ENCODE measurements around the gene GABRR1. TPM values are rescaled to one million over a fixed set of nuclear protein-coding genes. Genes with fewer than 3 reads are reported as not detected.

GABRR1 gene
- total RNA-seq, 2 experiments from 2014 or later, result not detected

DNA sequence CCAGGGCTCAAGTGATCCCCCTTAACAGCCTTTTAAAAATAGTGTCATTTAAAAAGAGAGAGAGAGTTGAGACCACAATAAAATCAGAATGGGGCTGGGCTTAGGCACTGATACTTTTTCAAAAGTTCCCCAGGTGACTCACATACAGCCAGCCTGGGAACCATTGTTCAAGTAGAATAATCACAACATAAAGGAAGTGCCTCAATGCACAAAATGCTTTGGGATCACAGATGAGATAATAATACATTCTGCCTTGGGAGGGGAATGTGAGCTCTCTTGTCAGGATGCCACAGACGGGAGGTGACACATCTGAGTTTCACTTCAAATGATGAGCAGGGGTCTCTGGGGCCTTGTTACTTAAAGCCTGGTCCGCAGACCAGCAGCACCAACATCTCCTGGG, 34.0 kb upstream of the GABRR1 start:
- POLR2A ChIA-PET, result interaction anchor here (0.7 kb wide), 1 partner anchor 10 kb away, joined by 3 read pairs; no protein-coding TSS in a partner anchor
- intact Hi-C loops (cut with micrococcal nuclease; ENCODE audit: unreplicated experiment), result no loop called here

GRCh38 chr6:89250239-89250638, 33.1 kb upstream of the GABRR1 start:
- no peak for DNase-seq (ENCODE audit: low spot score)
- no peaks in the 10 kb centered on the region for H4K20me1 ChIP-seq (ENCODE audit: insufficient read depth, low read length)
- no TSS peak for BruUV-seq (replicated peaks)
- no peaks in the 10 kb centered on the region for H3K79me2 ChIP-seq (ENCODE audit: insufficient read depth, low read depth, low read length)
- ChIA-PET CTCF (ENCODE audit: unreplicated experiment) (interaction anchor here (0.6 kb wide), 1 partner anchor 182 kb away, joined by 3 read pairs; no protein-coding TSS in a partner anchor), POLR2A (interaction anchor here (0.6 to 1.2 kb wide), 3 partner anchors 9 to 139 kb away, joined by 3 to 4 read pairs (median 3); no protein-coding TSS in a partner anchor)
- no peaks in the 10 kb centered on the region for H3K4me1 ChIP-seq (ENCODE audit: insufficient read depth, low read length, poor library complexity, severe bottlenecking)
- no peak overlapping the region for H3K27ac ChIP-seq (ENCODE audit: low read depth, low read length, poor library complexity, severe bottlenecking)
- H2AFZ ChIP-seq (ENCODE audit: low read length), result no peak overlapping the region
- TF ChIP-seq EZH2phosphoT487 (IDR thresholded peaks at IDR 0.05; ENCODE audit: borderline replicate concordance, low read depth, low read length), result no peak
- TF ChIP-seq, protein P1, sequence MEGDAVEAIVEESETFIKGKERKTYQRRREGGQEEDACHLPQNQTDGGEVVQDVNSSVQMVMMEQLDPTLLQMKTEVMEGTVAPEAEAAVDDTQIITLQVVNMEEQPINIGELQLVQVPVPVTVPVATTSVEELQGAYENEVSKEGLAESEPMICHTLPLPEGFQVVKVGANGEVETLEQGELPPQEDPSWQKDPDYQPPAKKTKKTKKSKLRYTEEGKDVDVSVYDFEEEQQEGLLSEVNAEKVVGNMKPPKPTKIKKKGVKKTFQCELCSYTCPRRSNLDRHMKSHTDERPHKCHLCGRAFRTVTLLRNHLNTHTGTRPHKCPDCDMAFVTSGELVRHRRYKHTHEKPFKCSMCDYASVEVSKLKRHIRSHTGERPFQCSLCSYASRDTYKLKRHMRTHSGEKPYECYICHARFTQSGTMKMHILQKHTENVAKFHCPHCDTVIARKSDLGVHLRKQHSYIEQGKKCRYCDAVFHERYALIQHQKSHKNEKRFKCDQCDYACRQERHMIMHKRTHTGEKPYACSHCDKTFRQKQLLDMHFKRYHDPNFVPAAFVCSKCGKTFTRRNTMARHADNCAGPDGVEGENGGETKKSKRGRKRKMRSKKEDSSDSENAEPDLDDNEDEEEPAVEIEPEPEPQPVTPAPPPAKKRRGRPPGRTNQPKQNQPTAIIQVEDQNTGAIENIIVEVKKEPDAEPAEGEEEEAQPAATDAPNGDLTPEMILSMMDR (conservative IDR thresholded peaks at IDR 0.05; ENCODE audit: low read length), result no peak
- no peaks in the 10 kb centered on the region for H3K9me2 ChIP-seq (ENCODE audit: insufficient read depth, low read length)
- H3K4me2 ChIP-seq (ENCODE audit: low read length), result no peak overlapping the region
- intact Hi-C loops (cut with micrococcal nuclease; ENCODE audit: unreplicated experiment), result no loop called here
- H3K36me3 ChIP-seq (ENCODE audit: insufficient read depth, low read length), result no peaks in the 10 kb centered on the region
- no peak overlapping the region for H3K4me3 ChIP-seq (ENCODE audit: low read depth, low read length, poor library complexity, severe bottlenecking)
- H3K9me3 ChIP-seq (ENCODE audit: low read length), result 0 out of 2 replicates have a peak, but pooled peaks cover 4% of the 10 kb centered on the region

More for the DNA sequence above, 34.0 kb upstream of the GABRR1 start:
- Histone ChIP-seq H3K4me3 (ENCODE audit: low read depth, low read length, poor library complexity, severe bottlenecking) (no peak overlapping the region), H3K4me1 (ENCODE audit: insufficient read depth, low read length, poor library complexity, severe bottlenecking) (no peaks in the 10 kb centered on the region), H2AFZ (ENCODE audit: low read length) (no peak overlapping the region), H3K36me3 (ENCODE audit: insufficient read depth, low read length) (no peaks in the 10 kb centered on the region), H3K9me2 (ENCODE audit: insufficient read depth, low read length) (no peaks in the 10 kb centered on the region), H3K79me2 (ENCODE audit: insufficient read depth, low read depth, low read length) (no peaks in the 10 kb centered on the region), H3K27ac (ENCODE audit: low read depth, low read length, poor library complexity, severe bottlenecking) (no peak overlapping the region), H4K20me1 (ENCODE audit: insufficient read depth, low read length) (no peaks in the 10 kb centered on the region), H3K9me3 (ENCODE audit: low read length) (0 out of 2 replicates have a peak, but pooled peaks cover 4% of the 10 kb centered on the region), H3K4me2 (ENCODE audit: low read length) (no peak overlapping the region)
- DNase-seq (ENCODE audit: low spot score), result no peak
- TF ChIP-seq, protein P1 (conservative IDR thresholded peaks at IDR 0.05; ENCODE audit: low read length), result no peak
- no peak for TF ChIP-seq EZH2phosphoT487 (IDR thresholded peaks at IDR 0.05; ENCODE audit: borderline replicate concordance, low read depth, low read length)
- CTCF ChIA-PET (ENCODE audit: unreplicated experiment), result no interaction called here
- BruUV-seq (replicated peaks), result no TSS peak

- TF ChIP-seq, protein P1 (conservative IDR thresholded peaks at IDR 0.05; ENCODE audit: low read length), result no peak
- TF ChIP-seq EZH2phosphoT487 (IDR thresholded peaks at IDR 0.05; ENCODE audit: borderline replicate concordance, low read depth, low read length), result no peak
- H3K4me1 ChIP-seq (ENCODE audit: insufficient read depth, low read length, poor library complexity, severe bottlenecking), result peaks cover 36% of the 10 kb centered on the region
- H4K20me1 ChIP-seq (ENCODE audit: insufficient read depth, low read length), result no peaks in the 10 kb centered on the region
- no peak overlapping the region for H3K27ac ChIP-seq (ENCODE audit: low read depth, low read length, poor library complexity, severe bottlenecking)
- H3K36me3 ChIP-seq (ENCODE audit: insufficient read depth, low read length), result no peaks in the 10 kb centered on the region
- H3K4me2 ChIP-seq (ENCODE audit: low read length), result peak overlapping the region; percentile 32
- H3K79me2 ChIP-seq (ENCODE audit: insufficient read depth, low read depth, low read length), result no peaks in the 10 kb centered on the region
- ChIA-PET POLR2A (interaction anchor here (0.9 to 1.3 kb wide), 4 partner anchors 12 to 281 kb away, joined by 3 to 5 read pairs (median 4); partner anchors contain the start of gene RNGTT), CTCF (ENCODE audit: unreplicated experiment) (interaction anchor here (1.0 kb wide), 1 partner anchor 98 kb away, joined by 3 read pairs; the partner anchor contains the start of gene PM20D2)
- H3K4me3 ChIP-seq (ENCODE audit: low read depth, low read length, poor library complexity, severe bottlenecking), result no peak overlapping the region
- no TSS peak for BruUV-seq (replicated peaks)
- DNase-seq (ENCODE audit: low spot score), result peak; percentile 18
- H2AFZ ChIP-seq (ENCODE audit: low read length), result peak overlapping the region; percentile 62; the same call in 1 of the 2 replicates
- 0 out of 2 replicates have a peak, but pooled peaks cover 4% of the 10 kb centered on the region for H3K9me3 ChIP-seq (ENCODE audit: low read length)
- H3K9me2 ChIP-seq (ENCODE audit: insufficient read depth, low read length), result no peaks in the 10 kb centered on the region
- intact Hi-C loops (cut with micrococcal nuclease; ENCODE audit: unreplicated experiment), result no loop called here
Observed at GRCh38 chr6:89244241-89244985, 27.3 kb upstream of the GABRR1 start.

Measured in OCI-LY7 (cell line).